Vagina (tissue), 2 donors: ENCODE results near the gene ADAT3. TPM values are rescaled to one million over a fixed set of nuclear protein-coding genes. Genes with fewer than 3 reads are reported as not detected.
A peak's percentile ranks its signal among the peaks of the same experiment; 100 is the strongest.

Source experiments
- DNase-seq, 2 donors: peaks; one replicate each; pipeline ENCODE4 v3.0.0-alpha.2; 2017; ENCODE audit errors: extremely low spot score in 2 of 2
- H3K27ac ChIP-seq: fragments of 200-600 bp; sonication (generic); one replicate; pipeline ENCODE4 v1.5.1; 2019
- H3K27me3 ChIP-seq: fragments of 200-600 bp; sonication (generic); one replicate; pipeline ENCODE4 v1.5.1; 2019
- H3K36me3 ChIP-seq, 2 donors: fragments of 200-600 bp; sonication (generic); one replicate each; pipeline ENCODE4 v1.5.1; 2017 to 2019
- H3K4me1 ChIP-seq: fragments of 200-600 bp; sonication (generic); one replicate; pipeline ENCODE4 v1.5.1; 2019
- H3K4me3 ChIP-seq, 2 donors: fragments of 200-600 bp; sonication (generic); 1 replicate in 1 of 2; 2 replicates in 1 of 2; pipeline ENCODE4 v1.5.1; 2016 to 2019
- H3K9me3 ChIP-seq: fragments of 200-600 bp; sonication (generic); one replicate; pipeline ENCODE4 v1.5.1; 2019
- CTCF ChIP-seq, 3 experiments: fragments of 450-650 bp in 2 of 3; fragments of 200-600 bp in 1 of 3; sonication (generic) in 1 of 3; IDR thresholded peaks; one replicate each; pipeline ENCODE4 v1.5.1; 2017 to 2019; ENCODE audit warnings: antibody characterized with exemption in 3 of 3, mild to moderate bottlenecking in 2 of 3, moderate library complexity in 2 of 3
- POLR2A ChIP-seq, 2 donors: fragments of 450-650 bp; IDR thresholded peaks; one replicate each; pipeline ENCODE4 v1.6.1; 2017; ENCODE audit warnings: antibody characterized with exemption in 2 of 2, mild to moderate bottlenecking in 2 of 2, moderate library complexity in 2 of 2
- POLR2AphosphoS5 ChIP-seq, 2 donors: sonication (generic); formaldehyde crosslinking; IDR thresholded peaks; one replicate each; pipeline ENCODE4 v1.9.0; 2017; ENCODE audit warnings: antibody characterized with exemption in 2 of 2, mild to moderate bottlenecking in 2 of 2, low read depth in 1 of 2; ENCODE audit not compliant: insufficient read depth in 1 of 2
- intact Hi-C: fragments of 100-400 bp; cut with DNase I; formaldehyde crosslinking; loops from one replicate; pipeline ENCODE4 v1.15.1; 2023
- total RNA-seq: library from RNA; depleted of rRNA; stranded (reverse); fragments of >200 nt; gene quantifications from one replicate; pipeline ENCODE4 v1.2.3, GENCODE V29; 2016

ADAT3 gene
- total RNA-seq, 1 donor from 2014 or later: 5.2 TPM

GRCh38 chr19:1858412-1859081 lies 46.7 kb upstream of the ADAT3 start:
- intact Hi-C loops: no loop called here
- peaks cover 90% of the 10 kb centered on the region for H3K4me1 ChIP-seq

DNA sequence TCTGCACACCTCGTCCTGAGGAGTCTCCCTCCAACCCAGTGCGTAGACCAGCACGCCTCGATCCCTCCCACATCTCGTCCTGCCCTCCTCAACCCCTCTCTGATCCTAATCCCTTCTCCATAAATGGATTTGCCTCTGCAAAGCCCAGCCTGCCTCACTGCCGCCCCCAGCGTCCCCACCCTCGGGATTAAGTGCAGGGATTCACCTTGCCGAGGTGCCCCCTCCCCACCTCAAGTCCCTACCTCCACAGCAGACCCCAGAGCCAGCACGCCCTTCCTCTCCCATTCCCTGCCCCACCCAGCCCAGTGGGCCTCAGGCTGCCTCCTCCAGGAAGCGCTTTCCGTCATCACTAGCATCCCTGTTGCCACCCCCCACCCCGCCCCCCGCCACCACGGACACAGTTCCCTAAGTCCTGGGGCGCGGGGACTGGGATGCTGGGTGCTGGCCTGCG lies 45.8 kb upstream of the ADAT3 start:
- intact Hi-C loops: no loop called here
- no peak for DNase-seq
- Histone ChIP-seq H3K36me3 (no peaks in the 10 kb centered on the region), H3K27me3 (no peaks in the 10 kb centered on the region), H3K4me1 (peaks cover 83% of the 10 kb centered on the region), H3K27ac (no peak overlapping the region), H3K9me3 (no peaks in the 10 kb centered on the region), H3K4me3 (no peak overlapping the region)
- TF ChIP-seq POLR2A (IDR thresholded peaks at IDR 0.05): no peak
- TF ChIP-seq CTCF (IDR thresholded peaks at IDR 0.05): no peak
- TF ChIP-seq POLR2AphosphoS5 (IDR thresholded peaks at IDR 0.05; ENCODE audit: insufficient read depth in 1 of 2, low read depth in 1 of 2): no peak

More at GRCh38 chr19:1858412-1859081, 46.7 kb upstream of the ADAT3 start:
- Histone ChIP-seq H3K27ac (peak overlapping the region; percentile 79), H3K36me3 (no peaks in the 10 kb centered on the region), H3K27me3 (no peaks in the 10 kb centered on the region), H3K9me3 (no peaks in the 10 kb centered on the region), H3K4me3 (no peak overlapping the region)
- TF ChIP-seq CTCF (IDR thresholded peaks at IDR 0.05) (no peak), POLR2AphosphoS5 (IDR thresholded peaks at IDR 0.05; ENCODE audit: insufficient read depth in 1 of 2, low read depth in 1 of 2) (no peak), POLR2A (IDR thresholded peaks at IDR 0.05) (no peak)
- no peak for DNase-seq

GRCh38 chr19:1860042-1860775 lies 45.0 kb upstream of the ADAT3 start:
- TF ChIP-seq POLR2AphosphoS5 (IDR thresholded peaks at IDR 0.05; ENCODE audit: insufficient read depth in 1 of 2, low read depth in 1 of 2): no peak
- TF ChIP-seq POLR2A (IDR thresholded peaks at IDR 0.05): no peak
- no peak for TF ChIP-seq CTCF (IDR thresholded peaks at IDR 0.05)
- H3K4me1 ChIP-seq: peaks cover 83% of the 10 kb centered on the region
- H3K27me3 ChIP-seq: no peaks in the 10 kb centered on the region
- no peaks in the 10 kb centered on the region for H3K36me3 ChIP-seq
- no peaks in the 10 kb centered on the region for H3K9me3 ChIP-seq
- peak overlapping the region in 1 of 2 donors; percentile 23 for H3K4me3 ChIP-seq
- no peak overlapping the region for H3K27ac ChIP-seq
- intact Hi-C loops: no loop called here
- DNase-seq: no peak

GRCh38 chr19:1860821-1861598 lies 44.2 kb upstream of the ADAT3 start:
- Histone ChIP-seq H3K36me3 (no peaks in the 10 kb centered on the region), H3K4me1 (peaks cover 75% of the 10 kb centered on the region), H3K4me3 (peak overlapping the region in 1 of 2 donors; percentile 73), H3K9me3 (no peaks in the 10 kb centered on the region), H3K27me3 (no peaks in the 10 kb centered on the region), H3K27ac (no peak overlapping the region)
- TF ChIP-seq CTCF (IDR thresholded peaks at IDR 0.05) (no peak), POLR2A (IDR thresholded peaks at IDR 0.05) (no peak), POLR2AphosphoS5 (IDR thresholded peaks at IDR 0.05; ENCODE audit: insufficient read depth in 1 of 2, low read depth in 1 of 2) (no peak)
- no peak for DNase-seq
- intact Hi-C loops: no loop called here
